Uterus (tissue), 2 donors: ENCODE data around the gene PRXL2A.

Source experiments
- CTCF ChIP-seq, 4 experiments: fragments of 200-600 bp in 2 of 4; fragments of 450-650 bp in 2 of 4; sonication (generic) in 2 of 4; IDR thresholded peaks; one replicate each; pipeline ENCODE4 v1.5.1; 2016 to 2019; ENCODE audit warnings: antibody characterized with exemption in 4 of 4, mild to moderate bottlenecking in 2 of 4, moderate library complexity in 1 of 4
- POLR2A ChIP-seq, 2 donors: fragments of 450-650 bp; IDR thresholded peaks; one replicate each; pipeline ENCODE4 v1.6.1; 2016; ENCODE audit warnings: antibody characterized with exemption in 2 of 2, mild to moderate bottlenecking in 1 of 2, moderate library complexity in 1 of 2

- TF ChIP-seq CTCF (IDR thresholded peaks at IDR 0.05): peak; percentile 61 to 74 (median 63)
- no peak for TF ChIP-seq POLR2A (IDR thresholded peaks at IDR 0.05)
These were observed 25.4 kb upstream of the PRXL2A start for GRCh38 chr10:80382989-80383388.
